Heart left ventricle (tissue), 16 donors: ENCODE results near the gene NELFB. TPM values are rescaled to one million over a fixed set of nuclear protein-coding genes. Genes with fewer than 3 reads are reported as not detected.
A peak's percentile ranks its signal among the peaks of the same experiment; 100 is the strongest.

Source experiments
- ATAC-seq, 4 donors: fragments of 200-7000 bp; cut with Tn5 transposase; one replicate each; pipeline ENCODE4 v1.9.1; 2020 to 2022; ENCODE audit warnings: moderate library complexity in 4 of 4, mild to moderate bottlenecking in 3 of 4, moderate number of reproducible peaks in 1 of 4
- DNase-seq, 5 donors: peaks; one replicate each; pipeline ENCODE4 v3.0.0-alpha.2; 2020
- H3K27ac ChIP-seq, 12 donors: fragments of 200-600 bp; sonication (generic) in 4 of 12; one replicate each; pipeline versions ENCODE4 v1.5.0 to v1.8.0; 2016 to 2022; ENCODE audit warnings: mild to moderate bottlenecking in 2 of 12
- H3K27me3 ChIP-seq, 9 donors: fragments of 200-600 bp; sonication (generic) in 2 of 9; one replicate each; pipeline versions ENCODE4 v1.5.1 to v1.8.0; 2016 to 2022; ENCODE audit warnings: mild to moderate bottlenecking in 3 of 9
- H3K36me3 ChIP-seq, 9 donors: fragments of 200-600 bp; sonication (generic) in 2 of 9; one replicate each; pipeline versions ENCODE4 v1.5.0 to v1.8.0; 2018 to 2022; ENCODE audit warnings: mild to moderate bottlenecking in 2 of 9
- H3K4me1 ChIP-seq, 12 donors: fragments of 200-600 bp; sonication (generic) in 4 of 12; one replicate each; pipeline versions ENCODE4 v1.5.0 to v1.8.0; 2016 to 2022; ENCODE audit warnings: mild to moderate bottlenecking in 3 of 12
- H3K4me3 ChIP-seq, 12 donors: fragments of 200-600 bp; sonication (generic) in 4 of 12; one replicate each; pipeline versions ENCODE4 v1.5.0 to v1.8.0; 2017 to 2022; ENCODE audit warnings: mild to moderate bottlenecking in 9 of 12, moderate library complexity in 4 of 12
- H3K9me3 ChIP-seq, 12 donors: fragments of 200-600 bp; sonication (generic) in 4 of 12; one replicate each; pipeline versions ENCODE4 v1.5.0 to v1.8.0; 2016 to 2022; ENCODE audit warnings: mild to moderate bottlenecking in 1 of 12
- CTCF ChIP-seq, 12 donors: fragments of 200-600 bp; sonication (generic) in 4 of 12; IDR thresholded peaks; one replicate each; pipeline versions ENCODE4 v1.5.0 to v1.8.0; 2018 to 2022; ENCODE audit warnings: antibody characterized with exemption in 12 of 12, mild to moderate bottlenecking in 5 of 12
- POLR2A ChIP-seq, 2 donors: fragments of 450-650 bp; IDR thresholded peaks; one replicate each; pipeline ENCODE4 v1.6.1; 2017; ENCODE audit warnings: antibody characterized with exemption in 2 of 2, mild to moderate bottlenecking in 2 of 2, moderate library complexity in 2 of 2
- WGBS, 4 donors: extraction: QIAGEN DNeasy Blood & Tissue Kit in 2 of 4; methylation state at CpG; one replicate each; pipeline versions ENCODE4 v1.1.5 to v1.1.7; 2013 to 2018; 5-methylcytosine and 5-hydroxymethylcytosine counted together
- intact Hi-C, 10 donors: fragments of 100-400 bp; cut with DNase I; formaldehyde crosslinking; loops; one replicate each; pipeline versions ENCODE4 v1.11.1 to v1.14.2; 2022
- polyA plus RNA-seq, 2 donors: library from polyadenylated mRNA; stranded (reverse); fragments of 200-250 nt; gene quantifications; one replicate each; pipeline ENCODE4 v1.2.3, GENCODE V29; 2013
- total RNA-seq, 9 donors: library from RNA; depleted of rRNA in 2 of 9; stranded (reverse); fragments of >200 nt in 2 of 9; fragmentation: NEBNext Ultra II Directional in 3 of 9; extraction: Animal tissue kit (Norgen Biotek cat#: 25700) in 3 of 9; gene quantifications; one replicate each; pipeline versions ENCODE4 v1.1.0 to v1.2.4, GENCODE V29; 2016 to 2023
- donor health status: ischemic (EF 13 %, LVEDD 7.1; RV severe dilation, severe dysfunction).
- donor health status: healthy with polysubstance abuse.
- donor health status: DM: no; HTN: yes; CAD: no.
- donor health status: DM: no; HTN: no; CAD: no.
- donor health status: ischemic (EF 25% LVEDD 6.9; RV normal size, moderate dysfunction).
- donor health status: ischemic (EF 25% LVEDD 5.7; RV mildly dilated, moderate dysfunction).
- donor health status: healthy.
- donor health status: DM: yes; HTN: yes; CAD: no.
- donor health status: ischemic (EF 35%, LVEDD 5.7; RV mildly dilated, moderate dysfunction).
- donor health status: nonischemic (EF 11% LVEDD 7.7; RV severe dilation, severe dysfunction).
- donor health status: DM: yes; HTN: yes; CAD: no.
- donor health status: PGD.
- donor health status: ischemic (EF 29% LVEDD 5.4; RV normal size, mild dysfunction).
- donor health status: nonischemic (EF 23%, LVEDD 6.1; RV moderate dilation, normal function).

The NELFB gene
- total and polyA plus RNA-seq, 11 donors, result 31.4 to 77.8 (median 38.1) TPM

GRCh38 chr9:137307255-137308056, 52.3 kb downstream of the NELFB start:
- Histone ChIP-seq H3K4me1 (peaks cover 12 to 59% (median 44%) of the 10 kb centered on the region in 12 donors), H3K27ac (peak overlapping the region in 7 of 12 donors; percentile 43 to 97 (median 87))
- peak in 3 of 5 donors; percentile 13 to 54 (median 24) for DNase-seq

GRCh38 chr9:137308057-137308619, 53.0 kb downstream of the NELFB start:
- Histone ChIP-seq H3K4me1 (peaks cover 12 to 52% (median 38%) of the 10 kb centered on the region in 12 donors), H3K9me3 (no peaks in the 10 kb centered on the region), H3K27ac (no peak overlapping the region), H3K4me3 (no peak overlapping the region), H3K27me3 (peaks cover 0 to 26% (median 0%) of the 10 kb centered on the region in 9 donors), H3K36me3 (no peaks in the 10 kb centered on the region)
- WGBS, 4 donors, result 69 to 73% (median 71%) methylated on average over 17 to 20 of the region's 20 CpGs
- no peak for TF ChIP-seq POLR2A (IDR thresholded peaks at IDR 0.05)
- DNase-seq (peak in 1 of 5 donors; percentile 8), ATAC-seq (no peak)
- intact Hi-C loops, result no loop called here

More at GRCh38 chr9:137307255-137308056, 52.3 kb downstream of the NELFB start:
- no peak for ATAC-seq
- Histone ChIP-seq H3K4me3 (peak overlapping the region in 5 of 12 donors; percentile 12 to 46 (median 19)), H3K27me3 (peaks cover 0 to 26% (median 0%) of the 10 kb centered on the region in 9 donors), H3K36me3 (no peaks in the 10 kb centered on the region), H3K9me3 (no peaks in the 10 kb centered on the region)
- intact Hi-C loops, result no loop called here
- 58 to 62% (median 60%) methylated on average over 22 to 30 of the region's 30 CpGs for whole genome bisulfite sequencing, 4 donors
- TF ChIP-seq POLR2A (IDR thresholded peaks at IDR 0.05) (no peak), CTCF (IDR thresholded peaks at IDR 0.05) (no peak)

GRCh38 chr9:137309368-137310188, 54.5 kb downstream of the NELFB start:
- 87 to 91% (median 90%) methylated on average over 10 to 15 of the region's 15 CpGs for WGBS, 4 donors
- ATAC-seq (no peak), DNase-seq (no peak)
- Histone ChIP-seq H3K27me3 (peaks cover 0 to 23% (median 0%) of the 10 kb centered on the region in 9 donors), H3K4me1 (peaks cover 12 to 47% (median 29%) of the 10 kb centered on the region in 12 donors), H3K4me3 (no peak overlapping the region), H3K27ac (no peak overlapping the region), H3K36me3 (no peaks in the 10 kb centered on the region), H3K9me3 (no peaks in the 10 kb centered on the region)
- TF ChIP-seq POLR2A (IDR thresholded peaks at IDR 0.05) (no peak), CTCF (IDR thresholded peaks at IDR 0.05) (no peak)
- intact Hi-C loops, result no loop called here

- no peaks in the 10 kb centered on the region for H3K9me3 ChIP-seq
- 83 to 88% (median 85%) methylated on average over 15 to 20 of the region's 20 CpGs for WGBS, 4 donors
- TF ChIP-seq POLR2A (IDR thresholded peaks at IDR 0.05) (no peak), CTCF (IDR thresholded peaks at IDR 0.05) (no peak)
- H3K36me3 ChIP-seq, result no peaks in the 10 kb centered on the region
- H3K27me3 ChIP-seq, result peaks cover 0 to 23% (median 3%) of the 10 kb centered on the region in 9 donors
- DNase-seq (peak in 1 of 5 donors; percentile 58), ATAC-seq (no peak)
- H3K27ac ChIP-seq, result peak overlapping the region in 2 of 12 donors; percentile 17 to 40
- H3K4me1 ChIP-seq, result peaks cover 12 to 47% (median 28%) of the 10 kb centered on the region in 12 donors
- intact Hi-C loops, result no loop called here
- no peak overlapping the region for H3K4me3 ChIP-seq
Observed at GRCh38 chr9:137310189-137311052, 55.3 kb downstream of the NELFB start.
